GM21619 (cell line): Measurements from ENCODE around the gene FBRS.
A peak's percentile ranks its signal among the peaks of the same experiment; 100 is the strongest.
"Not testable (repeated sequence)": the region's sequence is repeated elsewhere in the genome, so short reads cannot be mapped to it uniquely, and the experiment has no call there.

Experiments
- ATAC-seq: cut with Tn5 transposase; IDR thresholded peaks from one replicate; pipeline ENCODE4 v1.9.1; 2021; ENCODE audit not compliant: unreplicated experiment

Gene FBRS

DNA sequence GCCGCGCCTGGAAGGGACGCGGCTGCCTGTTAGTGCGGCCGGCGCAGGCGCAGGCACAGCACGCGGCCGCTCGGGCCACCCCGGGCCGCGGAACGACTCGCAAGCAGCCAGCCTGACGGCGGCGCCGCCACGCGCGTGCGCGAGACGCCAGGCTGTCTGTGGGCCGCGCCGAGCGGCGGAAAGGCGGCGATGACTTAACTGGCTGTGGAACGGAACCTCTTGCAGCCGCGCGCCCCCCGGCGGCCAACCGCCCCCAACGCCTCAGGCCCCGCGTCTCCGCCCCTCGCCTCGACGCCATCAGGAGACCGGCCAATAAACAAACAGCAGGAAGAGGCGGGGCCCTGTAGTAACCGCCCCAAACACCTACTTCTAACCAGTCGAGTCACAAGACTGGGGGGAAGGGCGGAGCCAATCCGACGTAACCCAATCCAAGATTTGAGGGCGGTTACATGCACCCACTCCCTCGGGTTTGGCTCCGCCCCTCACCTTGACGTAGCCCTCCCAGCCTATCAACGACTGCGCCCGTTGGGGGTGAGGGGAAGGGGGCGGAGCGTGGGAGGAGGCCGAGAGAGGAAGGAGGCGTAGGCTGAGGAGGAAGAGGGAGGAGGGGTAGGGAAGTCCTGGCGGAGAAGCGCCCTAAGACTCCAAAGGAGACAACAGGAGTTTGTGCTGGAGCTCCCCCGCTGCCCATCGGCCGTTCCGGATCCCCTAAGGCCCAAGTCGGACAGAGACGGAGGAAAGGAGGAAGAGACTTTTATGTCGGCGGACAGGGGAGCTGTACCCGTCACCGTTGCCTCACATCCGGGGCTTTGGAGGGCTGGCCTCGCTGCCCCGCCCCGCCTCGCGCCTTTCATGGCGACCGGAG lies at the start of gene FBRS:
FBRS (plus strand) TSS at position 566 of the 865 bp plus-strand sequence. CDS start 1,088 bp downstream, outside the sequence.
- ATAC-seq = peak; percentile 62

DNA sequence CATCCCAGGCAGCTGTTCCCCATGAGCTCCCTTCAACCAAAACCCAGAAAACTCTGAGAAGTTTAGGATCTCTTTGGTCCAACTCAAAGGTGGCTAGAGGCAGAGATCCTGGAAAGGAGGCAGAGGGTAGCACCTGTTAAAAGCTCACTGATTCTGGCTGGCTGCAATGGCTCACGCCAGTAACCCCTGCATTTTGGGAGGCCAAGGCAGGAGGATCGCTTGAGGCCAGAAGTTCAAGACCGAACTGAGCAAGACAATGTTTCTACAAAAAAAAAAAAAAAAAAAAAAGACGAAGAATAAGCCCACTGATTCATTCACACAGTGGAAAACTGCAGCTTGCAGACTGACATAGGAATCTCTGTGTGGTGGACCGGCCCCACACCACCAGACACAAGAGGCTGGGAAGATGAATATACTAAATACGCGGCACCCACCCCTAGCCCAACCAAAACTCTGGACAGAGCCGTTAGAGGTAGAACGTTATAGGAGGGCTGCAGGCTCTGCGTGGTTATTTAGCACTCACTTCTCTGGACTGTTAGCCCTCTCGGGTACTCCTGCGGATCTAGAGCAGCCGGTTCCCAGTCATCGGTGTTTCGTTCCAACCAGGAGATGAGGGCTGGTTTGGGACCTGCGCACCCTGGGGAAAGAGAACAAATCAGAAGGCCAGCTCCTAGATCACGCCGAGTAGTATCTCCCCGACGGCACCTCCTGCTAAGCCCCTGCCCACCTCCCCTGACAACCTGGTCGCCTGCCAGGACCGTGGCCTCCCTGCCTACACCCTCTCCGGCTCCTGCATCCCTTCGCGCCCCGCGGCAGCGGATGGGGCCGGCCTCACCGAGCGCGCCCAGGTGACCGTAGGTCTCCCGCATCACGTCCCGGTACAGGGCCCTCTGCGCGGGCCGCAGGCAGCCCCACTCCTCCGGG lies 49.0 kb upstream of the FBRS start:
- ATAC-seq = peak; percentile 45

DNA sequence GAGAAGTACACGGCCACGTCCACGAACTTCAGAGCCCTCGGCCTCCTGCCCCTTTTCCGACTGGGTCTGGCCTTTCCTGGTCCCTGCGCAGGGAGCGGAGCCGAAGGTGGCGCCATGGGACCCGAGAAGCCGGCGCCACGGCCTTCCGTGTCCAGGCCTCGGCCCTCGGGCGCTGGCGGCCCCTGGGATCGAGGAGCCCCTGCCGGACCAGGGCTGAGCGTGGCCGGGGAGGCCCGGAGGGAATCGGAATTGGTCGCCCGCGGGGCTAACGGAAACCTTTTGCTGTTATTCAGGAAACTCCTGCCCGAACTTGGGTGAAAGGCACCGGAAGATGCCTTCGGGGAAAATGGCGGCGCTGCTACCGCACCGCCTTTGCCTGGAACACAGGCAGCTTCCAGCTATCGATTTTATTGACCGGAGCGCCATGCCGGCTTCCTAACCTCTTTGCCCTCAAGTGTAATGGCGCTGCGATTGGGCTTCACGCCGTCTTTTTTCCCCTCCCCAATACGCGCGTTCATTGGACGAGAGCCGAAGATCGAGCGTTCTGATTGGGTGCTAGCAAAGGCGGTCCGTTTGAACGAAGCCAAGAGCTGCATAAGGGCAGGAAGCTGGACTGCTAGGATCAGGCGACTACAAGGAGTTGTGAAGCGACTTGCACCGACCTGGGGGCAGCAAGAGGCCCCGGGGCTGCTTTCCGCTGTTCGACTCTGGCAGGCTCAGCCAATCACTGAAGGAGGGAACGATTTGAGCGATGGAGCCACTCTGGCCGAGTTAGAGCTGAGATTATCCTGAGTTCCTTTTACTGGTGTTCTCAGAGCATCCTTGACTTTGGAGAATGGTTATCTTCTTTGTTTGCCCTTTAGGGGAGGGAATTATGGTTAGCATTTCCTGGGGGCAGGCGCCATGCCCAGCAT lies 48.0 kb upstream of the FBRS start, which contains the start of gene ZNF689:
ZNF689 (minus strand) TSS at position 464 of the 914 bp plus-strand sequence; CDS start at position 116, 348 bp downstream.
- peak; percentile 83 for ATAC-seq

DNA sequence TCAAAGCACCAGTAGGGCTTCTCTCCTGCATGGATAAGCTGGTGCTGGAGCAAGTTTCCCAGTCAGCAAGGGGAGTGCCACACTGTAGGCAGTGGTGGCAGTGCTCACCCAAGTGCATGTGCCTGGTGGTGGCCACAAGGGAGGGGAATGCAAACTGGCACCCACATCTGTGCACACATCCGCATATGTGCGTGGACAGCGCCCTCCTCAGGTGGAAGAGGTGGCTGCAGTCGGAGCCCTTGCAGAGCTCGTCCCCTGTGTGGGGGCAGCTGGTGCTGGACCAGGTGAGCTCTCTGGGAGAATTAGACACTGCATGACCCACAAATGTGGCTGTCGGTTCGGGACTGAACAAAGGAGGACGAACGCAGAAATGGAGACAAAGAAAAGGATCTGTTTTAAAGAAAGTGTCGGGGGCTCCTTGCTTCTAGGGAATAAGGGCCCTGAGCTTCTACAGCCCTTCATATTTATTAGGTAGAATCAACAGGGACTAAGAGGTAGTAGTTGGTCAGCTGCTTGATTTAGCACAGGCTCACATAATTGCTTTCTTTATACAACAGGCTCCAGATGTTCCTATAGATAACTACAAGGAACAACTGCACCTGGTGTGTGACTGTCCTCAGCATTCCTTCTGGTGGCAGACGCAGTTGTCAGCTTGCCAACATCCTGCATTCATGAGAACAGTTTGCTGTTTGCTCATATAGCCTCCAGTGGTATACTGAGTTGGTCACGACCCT lies 42.7 kb upstream of the FBRS start:
- no peak for ATAC-seq

DNA sequence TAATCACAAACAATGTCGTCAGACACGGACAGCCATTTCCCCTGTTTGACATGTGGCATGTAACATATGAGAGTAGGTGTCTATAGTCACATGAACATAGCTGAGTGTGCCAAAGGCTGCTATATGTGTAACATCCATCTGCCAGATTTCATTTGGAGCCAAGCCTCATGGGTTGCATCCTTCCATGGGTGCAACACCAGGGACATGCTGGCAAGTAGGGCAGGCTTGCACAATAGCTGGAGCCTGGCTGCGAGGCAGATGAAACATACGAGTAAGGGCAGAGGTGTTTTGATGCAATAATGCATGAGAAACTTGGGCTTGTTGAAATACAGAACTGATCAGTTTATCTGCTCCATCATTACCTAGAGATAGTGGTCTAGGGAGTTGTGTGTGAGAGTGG lies 39.0 kb upstream of the FBRS start:
- ATAC-seq = no peak

DNA sequence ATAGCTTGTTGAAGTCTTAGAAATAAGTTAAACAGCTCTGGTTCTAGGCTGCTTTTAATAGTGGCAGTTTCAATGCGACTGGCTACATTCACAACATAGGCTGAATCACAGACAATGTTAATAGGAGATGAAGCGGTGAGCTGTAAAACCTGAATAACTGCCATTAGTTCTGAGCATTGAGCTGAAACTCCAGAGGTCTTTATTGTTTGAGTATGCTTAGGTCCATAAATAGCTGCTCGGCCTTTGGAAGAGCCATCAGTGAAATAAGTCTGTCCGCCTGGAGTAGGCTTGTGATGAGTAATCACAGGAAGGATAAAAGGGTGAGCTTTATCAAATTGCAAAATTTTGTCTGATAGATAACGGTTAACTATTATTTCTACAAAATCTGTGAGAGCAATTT lies 38.6 kb upstream of the FBRS start:
- no peak for ATAC-seq

DNA sequence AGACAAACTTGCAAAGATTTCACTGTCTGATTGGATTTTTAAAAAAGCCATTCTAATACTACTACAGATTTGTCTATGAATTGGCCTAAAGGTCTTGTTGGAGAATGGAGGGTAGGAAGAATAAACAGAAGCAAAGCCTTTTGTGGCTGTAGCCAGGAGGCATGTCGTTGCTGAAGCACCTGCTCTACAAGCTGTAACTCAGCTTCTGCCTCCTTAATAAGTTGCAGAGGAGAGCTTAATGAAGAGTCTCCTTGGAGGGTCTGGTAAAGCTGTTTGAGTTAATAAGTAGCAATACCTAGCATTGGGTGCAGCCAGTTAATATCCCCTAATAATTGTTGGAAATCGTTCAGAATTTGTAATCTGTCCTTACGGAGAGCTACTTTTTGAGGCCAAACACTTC lies 38.1 kb upstream of the FBRS start:
- no peak for ATAC-seq

DNA sequence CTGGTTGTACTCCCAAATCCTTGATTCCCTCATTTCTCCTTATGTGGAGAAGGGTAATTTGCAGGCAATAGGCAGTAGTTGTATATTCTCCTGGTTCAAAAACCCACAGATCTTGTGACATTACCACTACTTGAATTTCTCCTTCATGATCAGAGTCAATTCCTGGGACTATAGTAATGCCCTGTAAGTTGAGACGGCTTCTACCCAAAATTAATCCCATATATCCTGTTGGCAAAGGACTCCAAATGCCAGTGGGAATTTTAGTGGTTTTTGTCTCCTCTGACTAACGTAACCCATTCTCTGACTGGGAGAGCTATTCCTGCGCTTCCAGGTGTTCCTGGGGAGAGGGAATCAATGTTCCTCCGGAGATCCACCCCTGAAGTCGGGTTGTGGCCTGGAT lies 36.5 kb upstream of the FBRS start:
- no peak for ATAC-seq

DNA sequence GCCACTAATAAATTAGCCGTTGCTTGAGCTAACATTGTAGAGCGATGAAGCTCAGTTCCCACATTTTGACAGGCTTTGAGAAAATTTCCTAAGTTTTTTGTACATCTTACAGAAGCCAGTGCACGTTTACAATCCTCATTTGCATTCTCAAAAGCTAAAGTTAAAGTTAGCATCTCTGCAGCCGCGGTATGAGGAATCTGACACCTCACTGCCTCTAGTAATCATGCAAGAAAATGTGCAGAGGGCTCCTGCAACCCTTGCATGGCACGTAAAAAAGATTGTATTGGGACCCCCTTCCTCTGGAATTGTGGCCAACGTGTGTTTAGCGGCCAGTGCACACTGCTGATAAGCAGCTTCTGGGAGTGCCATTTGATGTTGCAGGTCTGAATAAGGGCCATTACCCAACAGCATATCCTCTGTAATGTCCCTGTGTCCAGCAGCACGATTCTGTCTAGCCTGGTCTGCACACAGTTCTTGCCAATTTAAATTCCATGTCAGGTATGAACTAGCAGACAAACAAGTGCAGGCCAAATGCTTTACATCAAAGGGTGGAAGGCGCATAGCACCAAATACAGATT lies 35.7 kb upstream of the FBRS start:
- ATAC-seq = no peak

DNA sequence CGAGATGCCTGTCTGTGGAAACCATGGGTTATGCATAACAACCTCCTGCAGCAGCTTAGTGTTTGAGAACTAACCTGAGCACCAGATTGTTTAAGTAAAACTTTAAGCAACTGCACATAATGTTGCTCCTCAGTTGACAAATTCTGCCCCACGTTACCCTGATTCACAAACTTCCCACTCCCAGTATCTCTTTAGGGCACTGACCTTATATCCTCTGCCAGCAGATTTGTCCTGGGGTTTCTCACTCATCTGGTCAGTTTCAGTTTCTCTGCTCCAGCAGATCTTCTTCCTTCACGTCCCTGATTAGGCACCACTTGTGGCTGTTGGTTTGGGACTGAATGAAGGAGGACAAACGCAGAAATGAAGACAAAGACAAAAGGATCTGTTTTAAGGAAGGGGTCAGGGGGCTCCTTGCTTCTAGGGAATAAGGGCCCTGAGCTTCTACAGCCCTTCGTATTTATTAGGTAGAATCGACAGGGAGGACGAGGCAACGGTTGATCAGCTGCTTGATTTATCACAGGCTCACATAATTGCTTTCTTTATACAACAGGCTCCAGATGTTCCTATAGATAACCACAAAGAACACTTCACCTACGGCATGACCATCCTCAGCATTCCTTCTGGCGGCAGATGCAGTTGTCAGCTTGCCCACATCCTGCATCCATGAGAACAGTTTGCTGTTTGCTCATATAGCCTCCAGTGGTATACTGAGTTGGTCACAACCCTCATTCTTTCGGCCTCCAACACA lies 34.5 kb upstream of the FBRS start:
- ATAC-seq = no peak

DNA sequence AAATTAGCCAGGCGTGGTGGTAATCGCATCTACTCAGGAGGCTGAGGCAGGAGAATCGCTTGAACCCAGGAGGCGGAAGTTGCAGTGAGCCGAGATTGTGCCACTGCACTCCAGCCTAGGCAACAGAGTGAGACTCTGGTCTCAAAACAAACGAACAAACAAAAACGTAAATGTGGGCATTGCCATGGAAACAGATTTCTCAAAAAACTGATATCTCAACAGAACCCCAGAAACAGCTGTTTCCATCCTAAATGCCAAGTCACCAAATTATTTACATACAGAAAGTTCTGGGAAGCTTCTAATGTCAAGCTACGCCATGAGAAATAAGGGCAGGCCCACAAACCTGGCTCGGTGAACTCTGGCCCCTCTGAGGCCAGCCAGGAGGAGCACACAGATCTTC lies 32.0 kb upstream of the FBRS start:
- no peak for ATAC-seq

DNA sequence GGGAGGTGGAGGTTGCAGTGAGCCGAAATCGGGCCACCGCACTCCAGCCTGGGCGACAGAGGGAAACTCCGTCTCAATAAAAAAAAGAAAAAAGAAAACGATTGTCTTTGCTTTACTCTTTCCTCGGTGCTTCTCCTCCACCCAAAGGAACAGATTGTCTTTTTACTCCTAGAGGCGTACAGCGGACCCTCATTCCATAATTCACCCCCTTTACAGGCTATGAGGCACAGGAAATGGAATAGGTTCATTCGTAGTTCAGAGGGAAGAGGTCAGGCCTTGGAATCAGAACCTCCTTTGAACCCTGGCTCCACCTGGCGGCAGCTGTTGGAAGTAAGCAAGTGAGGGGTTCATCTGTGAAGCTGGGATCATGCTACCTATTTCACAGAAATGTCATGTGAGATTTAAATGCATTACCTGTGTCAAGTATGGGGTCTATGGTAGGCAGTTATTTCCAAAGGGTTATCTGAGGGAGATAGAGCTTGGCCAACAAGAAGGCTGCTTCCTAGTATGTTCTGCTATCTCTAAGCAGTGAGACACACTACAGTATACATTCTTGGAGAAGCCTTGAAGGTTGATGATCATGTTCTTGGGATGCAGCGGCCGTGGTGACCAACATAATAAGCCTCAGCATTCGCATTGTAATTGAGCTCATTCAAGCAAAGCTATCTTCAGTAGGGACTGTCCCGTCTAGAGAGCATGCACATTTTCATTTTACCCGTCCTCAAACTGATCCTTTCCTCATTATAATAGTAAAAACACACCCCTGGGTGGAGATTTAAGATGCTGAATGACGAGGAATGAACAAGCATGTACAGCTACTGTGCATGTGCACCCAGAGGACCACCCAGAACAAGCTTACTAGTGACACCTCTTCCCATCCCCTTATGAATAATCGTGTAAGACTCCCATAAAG lies 29.3 kb upstream of the FBRS start:
- no peak for ATAC-seq

DNA sequence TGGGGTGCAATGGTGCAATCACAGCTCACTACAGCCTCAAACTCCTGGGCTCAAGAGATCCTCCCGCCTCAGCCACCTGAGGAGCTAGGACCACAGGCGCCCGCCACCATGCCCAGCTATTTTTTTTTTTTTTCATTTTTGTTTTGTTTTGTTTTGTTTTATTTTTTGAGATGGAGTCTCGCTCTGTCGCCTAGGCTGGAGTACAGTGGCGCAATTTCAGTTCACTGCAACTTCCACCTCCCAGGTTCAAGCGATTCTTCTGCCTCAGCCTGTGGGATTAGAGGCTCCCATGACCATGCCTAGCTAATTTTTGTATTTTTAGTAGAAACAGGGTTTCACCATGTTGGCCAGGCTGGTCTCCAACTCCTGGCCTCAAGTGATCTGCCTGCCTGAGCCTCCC lies 25.8 kb upstream of the FBRS start:
- not testable (repeated sequence) for ATAC-seq

DNA sequence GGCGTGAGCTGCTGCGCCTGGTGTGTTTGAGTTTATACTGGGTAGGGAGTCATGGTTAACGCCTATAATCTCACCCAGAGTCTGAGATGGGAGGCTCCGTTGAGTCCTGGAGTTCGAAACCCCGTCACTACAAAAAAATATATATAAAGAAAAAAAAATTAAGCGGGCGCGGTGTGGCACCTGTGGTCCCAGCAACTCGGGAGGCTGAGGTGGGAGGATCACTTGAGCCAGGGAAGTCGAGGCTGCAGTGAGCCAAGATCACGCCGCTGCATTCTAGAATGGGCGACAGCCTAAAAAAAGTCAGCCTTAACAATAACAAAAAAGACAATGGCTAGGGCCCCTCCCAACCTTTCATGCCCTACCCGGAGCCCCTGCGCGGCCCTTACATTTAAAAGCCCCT lies 24.7 kb upstream of the FBRS start:
- no peak for ATAC-seq

DNA sequence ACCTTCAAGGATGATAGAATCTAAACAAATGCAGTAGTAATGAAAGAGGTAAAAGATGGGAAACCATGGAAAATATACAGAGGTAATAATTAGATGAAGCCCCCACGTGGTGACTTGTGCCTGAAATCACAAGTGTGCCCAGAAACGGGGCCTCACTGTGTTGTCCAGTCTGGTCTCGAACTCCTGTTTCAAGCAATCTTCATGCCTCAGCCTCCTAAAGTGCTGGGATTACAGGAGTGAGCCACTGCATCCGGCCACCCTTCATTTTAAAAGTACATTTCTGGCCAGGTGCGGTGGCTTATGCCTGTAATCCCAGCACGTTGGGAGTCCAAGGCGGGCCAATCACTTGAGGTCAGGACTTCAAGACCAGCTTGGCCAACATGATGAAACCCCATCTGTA lies 21.6 kb upstream of the FBRS start:
- ATAC-seq = no peak

DNA sequence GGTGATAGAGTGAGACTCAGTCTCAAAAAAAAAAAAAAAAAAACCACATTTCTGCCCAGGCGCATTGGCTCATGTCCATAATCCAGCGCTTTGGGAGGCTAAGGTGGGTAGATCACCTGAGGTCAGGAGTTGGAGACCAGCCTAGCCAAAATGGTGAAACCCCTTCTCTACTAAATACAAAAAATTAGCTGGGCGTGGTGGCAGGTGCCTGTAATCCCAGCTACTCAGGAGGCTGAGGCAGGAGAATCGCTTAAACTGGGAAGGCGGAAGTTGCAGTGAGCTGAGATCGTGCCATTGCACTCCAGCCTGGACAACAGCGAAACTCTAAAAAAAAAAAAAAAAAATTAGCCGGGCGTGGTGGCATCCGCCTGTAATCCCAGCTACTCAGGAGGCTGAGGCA lies 21.1 kb upstream of the FBRS start:
- not testable (repeated sequence) for ATAC-seq

DNA sequence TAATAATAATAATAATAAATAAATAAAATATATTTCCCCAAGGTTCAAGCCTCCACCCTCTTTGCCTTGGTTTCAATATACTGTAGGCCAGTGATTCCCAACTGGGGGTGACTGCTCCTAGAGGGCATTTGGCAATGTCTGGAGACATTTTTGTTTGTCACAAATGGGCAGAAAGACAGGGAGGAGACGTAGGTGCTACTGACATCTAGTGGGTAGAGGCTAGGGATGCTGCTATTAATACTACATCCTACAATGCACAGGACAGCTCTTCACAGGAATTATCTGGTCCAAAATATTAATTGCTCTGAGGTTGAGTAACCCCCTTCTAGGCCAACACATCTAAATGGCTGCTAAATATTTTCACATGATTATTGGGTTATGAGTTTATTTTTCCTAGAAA lies 20.3 kb upstream of the FBRS start:
- no peak for ATAC-seq

DNA sequence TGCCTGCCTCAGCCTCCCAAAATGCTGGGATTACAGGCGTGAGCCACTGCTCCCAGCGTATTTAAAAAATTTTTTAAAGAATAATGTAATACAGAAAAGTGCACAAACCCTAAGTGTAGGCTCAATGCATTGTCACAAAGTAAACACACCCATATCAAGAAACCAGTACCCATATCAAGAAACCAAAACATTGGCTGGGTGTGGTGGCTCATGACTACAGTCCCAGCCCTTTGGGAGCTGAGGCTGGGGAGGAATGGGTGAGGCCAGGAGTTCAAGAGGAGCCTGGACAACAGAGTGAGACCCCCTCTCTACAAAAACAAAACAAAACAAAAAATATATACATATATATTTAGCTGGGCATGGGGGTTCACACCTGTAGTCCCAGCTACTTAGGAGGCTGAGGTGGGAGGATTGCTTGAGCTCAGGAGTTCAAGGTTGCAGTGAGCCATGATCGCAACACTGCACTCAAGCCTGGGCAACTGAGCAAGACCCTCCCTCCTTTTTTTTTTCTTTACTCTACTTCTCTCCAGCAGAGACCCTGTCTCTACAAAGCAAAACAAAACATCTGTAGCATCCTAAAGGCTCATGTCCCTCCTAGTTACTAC lies 16.8 kb upstream of the FBRS start:
- ATAC-seq = no peak
